SK-N-SH treated with all-trans-retinoic acid at 6 μM for 48 hours (cell line): Measurements from ENCODE around the gene IER3.

ENCODE experiments used
- RARB ChIP-seq: fragments of 250-450 bp; sonication (Bioruptor Pico); IDR thresholded peaks from 2 replicates; pipeline ENCODE4 v1.8.0; 2021; ENCODE audit warnings: mild to moderate bottlenecking, moderate library complexity
- ZC3H10 ChIP-seq: fragments of 250-450 bp; sonication (Bioruptor Pico); IDR thresholded peaks from 2 replicates; pipeline ENCODE4 v1.5.1; 2021; ENCODE audit warnings: mild to moderate bottlenecking, moderate library complexity

GRCh38 chr6:30717129-30717844, 27.1 kb downstream of the IER3 start, which contains the start of gene MDC1:
- TF ChIP-seq RARB (no peak), ZC3H10 (CRISPR knock-in tag) (no peak)
